ENCODE measurements around the gene EGR4.

EGR4 gene

DNA sequence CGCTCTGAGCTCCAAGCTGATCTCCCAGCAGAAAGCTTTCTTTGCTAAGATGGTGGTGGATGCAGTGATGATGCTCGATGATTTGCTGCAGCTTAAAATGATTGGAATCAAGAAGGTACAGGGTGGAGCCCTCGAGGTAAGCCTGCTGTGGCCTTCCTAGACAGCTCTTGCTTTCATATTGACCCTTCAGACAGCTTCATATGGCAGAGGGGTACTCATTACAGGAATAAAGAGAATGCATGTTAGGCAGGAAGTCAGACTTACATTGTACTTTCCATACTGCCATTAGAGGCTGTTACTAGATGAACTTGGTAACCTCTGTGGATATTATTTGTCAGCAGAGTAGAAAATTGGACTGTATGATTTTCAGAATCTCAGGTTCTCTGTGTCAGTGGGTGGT, 48.8 kb downstream of the EGR4 start:
- no peak for DNase-seq

DNA sequence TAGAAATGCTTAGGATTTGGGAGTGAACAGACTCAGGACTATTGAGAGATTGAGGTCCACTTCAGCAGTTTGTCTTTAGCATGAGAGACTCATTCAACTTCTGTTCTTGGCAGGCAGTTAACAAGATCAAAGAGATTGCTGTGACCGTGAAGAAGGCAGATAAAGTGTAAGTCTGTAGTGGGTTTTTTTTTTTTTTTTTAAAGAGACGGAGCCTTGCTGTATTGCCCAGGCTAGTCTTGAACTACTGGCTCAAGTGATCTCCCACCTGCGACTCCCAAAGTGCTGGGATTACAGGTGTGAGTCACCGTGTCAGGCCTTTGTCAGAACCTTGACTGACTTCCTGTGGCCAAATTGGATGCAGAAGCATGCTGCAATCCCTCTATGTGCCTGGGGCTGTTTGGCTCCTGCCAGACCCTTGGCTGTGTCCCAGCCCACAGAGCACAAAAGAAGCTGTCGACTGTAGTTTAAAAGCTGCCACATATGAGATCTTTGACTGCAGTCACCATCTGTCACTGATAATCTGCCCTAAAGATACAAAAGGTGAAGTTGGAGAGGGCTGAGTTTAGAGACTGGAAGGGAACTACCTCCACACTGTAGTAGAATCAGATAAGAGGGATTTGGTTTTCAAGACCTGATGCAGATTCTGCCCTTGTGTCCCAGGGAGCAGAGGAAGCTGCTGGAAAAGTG, 49.3 kb downstream of the EGR4 start:
- no peak for DNase-seq
